WI38 (cell line): ENCODE results near the gene MCAM.

Experiments used
- H3K4me3 ChIP-seq: 2 replicates; pipeline ENCODE4 v1.5.1; 2011; ENCODE audit warnings: low read depth, mild to moderate bottlenecking, control low read depth, low read length
- CTCF ChIP-seq: IDR thresholded peaks from 2 replicates; pipeline ENCODE4 v1.5.1; 2012; ENCODE audit warnings: low read depth, mild to moderate bottlenecking, control low read depth, low read length

The MCAM gene

GRCh38 chr11:119300198-119300964 lies 16.5 kb downstream of the MCAM start:
- TF ChIP-seq CTCF = no peak
- H3K4me3 ChIP-seq = no peak overlapping the region

- H3K4me3 ChIP-seq = no peak overlapping the region
- no peak for TF ChIP-seq CTCF
Measured at GRCh38 chr11:119299416-119299815, 17.5 kb downstream of the MCAM start.

- H3K4me3 ChIP-seq = no peak overlapping the region
- TF ChIP-seq CTCF = no peak
Measured at GRCh38 chr11:119298726-119299125, 18.2 kb downstream of the MCAM start.

GRCh38 chr11:119297938-119298337 lies 19.0 kb downstream of the MCAM start:
- no peak overlapping the region for H3K4me3 ChIP-seq
- TF ChIP-seq CTCF = no peak

DNA sequence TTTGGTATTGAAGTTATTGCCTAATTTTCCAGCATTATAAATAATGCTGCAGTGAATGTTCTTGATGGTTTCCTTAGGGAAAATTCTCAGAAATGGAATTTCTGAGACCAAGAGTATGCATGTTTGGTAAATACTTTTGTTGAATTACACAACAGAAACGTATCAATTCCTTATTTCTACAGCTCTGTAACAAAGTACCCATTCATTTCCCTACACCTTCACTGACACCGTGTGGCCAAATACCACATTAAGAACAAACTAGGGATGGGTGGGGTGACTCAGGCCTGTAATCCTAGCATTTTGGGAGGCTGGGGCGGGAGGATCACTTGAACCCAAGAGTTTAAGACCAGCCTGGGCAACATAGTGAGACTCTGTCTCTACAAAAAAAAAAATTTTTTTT lies 21.8 kb downstream of the MCAM start:
- no peak for TF ChIP-seq CTCF
- H3K4me3 ChIP-seq = no peak overlapping the region

- no peak overlapping the region for H3K4me3 ChIP-seq
- TF ChIP-seq CTCF = no peak
Measured at GRCh38 chr11:119293461-119293860, 23.5 kb downstream of the MCAM start.

- no peak overlapping the region for H3K4me3 ChIP-seq
- TF ChIP-seq CTCF = no peak
Measured at GRCh38 chr11:119290894-119291497, 25.9 kb downstream of the MCAM start.
